ENCODE results near the gene SETBP1.

GRCh38 chr18:45012286-45012685 is 331.6 kb downstream of the SETBP1 start:
- TF ChIP-seq SIN3A (IDR thresholded peaks at IDR 0.05; ENCODE audit: borderline replicate concordance, insufficient read depth, low read depth, low read length) = no peak
- TF ChIP-seq, protein P1, sequence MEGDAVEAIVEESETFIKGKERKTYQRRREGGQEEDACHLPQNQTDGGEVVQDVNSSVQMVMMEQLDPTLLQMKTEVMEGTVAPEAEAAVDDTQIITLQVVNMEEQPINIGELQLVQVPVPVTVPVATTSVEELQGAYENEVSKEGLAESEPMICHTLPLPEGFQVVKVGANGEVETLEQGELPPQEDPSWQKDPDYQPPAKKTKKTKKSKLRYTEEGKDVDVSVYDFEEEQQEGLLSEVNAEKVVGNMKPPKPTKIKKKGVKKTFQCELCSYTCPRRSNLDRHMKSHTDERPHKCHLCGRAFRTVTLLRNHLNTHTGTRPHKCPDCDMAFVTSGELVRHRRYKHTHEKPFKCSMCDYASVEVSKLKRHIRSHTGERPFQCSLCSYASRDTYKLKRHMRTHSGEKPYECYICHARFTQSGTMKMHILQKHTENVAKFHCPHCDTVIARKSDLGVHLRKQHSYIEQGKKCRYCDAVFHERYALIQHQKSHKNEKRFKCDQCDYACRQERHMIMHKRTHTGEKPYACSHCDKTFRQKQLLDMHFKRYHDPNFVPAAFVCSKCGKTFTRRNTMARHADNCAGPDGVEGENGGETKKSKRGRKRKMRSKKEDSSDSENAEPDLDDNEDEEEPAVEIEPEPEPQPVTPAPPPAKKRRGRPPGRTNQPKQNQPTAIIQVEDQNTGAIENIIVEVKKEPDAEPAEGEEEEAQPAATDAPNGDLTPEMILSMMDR (IDR thresholded peaks at IDR 0.05) = no peak
- no peak for TF ChIP-seq POLR2AphosphoS5 (IDR thresholded peaks at IDR 0.05; ENCODE audit: low read depth, low read length)
- TF ChIP-seq, protein P2, sequence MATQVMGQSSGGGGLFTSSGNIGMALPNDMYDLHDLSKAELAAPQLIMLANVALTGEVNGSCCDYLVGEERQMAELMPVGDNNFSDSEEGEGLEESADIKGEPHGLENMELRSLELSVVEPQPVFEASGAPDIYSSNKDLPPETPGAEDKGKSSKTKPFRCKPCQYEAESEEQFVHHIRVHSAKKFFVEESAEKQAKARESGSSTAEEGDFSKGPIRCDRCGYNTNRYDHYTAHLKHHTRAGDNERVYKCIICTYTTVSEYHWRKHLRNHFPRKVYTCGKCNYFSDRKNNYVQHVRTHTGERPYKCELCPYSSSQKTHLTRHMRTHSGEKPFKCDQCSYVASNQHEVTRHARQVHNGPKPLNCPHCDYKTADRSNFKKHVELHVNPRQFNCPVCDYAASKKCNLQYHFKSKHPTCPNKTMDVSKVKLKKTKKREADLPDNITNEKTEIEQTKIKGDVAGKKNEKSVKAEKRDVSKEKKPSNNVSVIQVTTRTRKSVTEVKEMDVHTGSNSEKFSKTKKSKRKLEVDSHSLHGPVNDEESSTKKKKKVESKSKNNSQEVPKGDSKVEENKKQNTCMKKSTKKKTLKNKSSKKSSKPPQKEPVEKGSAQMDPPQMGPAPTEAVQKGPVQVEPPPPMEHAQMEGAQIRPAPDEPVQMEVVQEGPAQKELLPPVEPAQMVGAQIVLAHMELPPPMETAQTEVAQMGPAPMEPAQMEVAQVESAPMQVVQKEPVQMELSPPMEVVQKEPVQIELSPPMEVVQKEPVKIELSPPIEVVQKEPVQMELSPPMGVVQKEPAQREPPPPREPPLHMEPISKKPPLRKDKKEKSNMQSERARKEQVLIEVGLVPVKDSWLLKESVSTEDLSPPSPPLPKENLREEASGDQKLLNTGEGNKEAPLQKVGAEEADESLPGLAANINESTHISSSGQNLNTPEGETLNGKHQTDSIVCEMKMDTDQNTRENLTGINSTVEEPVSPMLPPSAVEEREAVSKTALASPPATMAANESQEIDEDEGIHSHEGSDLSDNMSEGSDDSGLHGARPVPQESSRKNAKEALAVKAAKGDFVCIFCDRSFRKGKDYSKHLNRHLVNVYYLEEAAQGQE (IDR thresholded peaks at IDR 0.05; ENCODE audit: insufficient read depth in 1 of 2, low read depth in 2 of 2, low read length in 1 of 2) = no peak
